Activated CD4-positive, alpha-beta memory T cell treated with anti-CD3 and anti-CD28 coated beads, Interleukin-2, amount 10 ng/mL, durations not matched to agents 7 days and 5 days (primary cell): ENCODE results near the gene RPS6KA5. TPM values are rescaled to one million over a fixed set of nuclear protein-coding genes. Genes with fewer than 3 reads are reported as not detected.
A peak's percentile ranks its signal among the peaks of the same experiment; 100 is the strongest.
"Not testable (repeated sequence)": the region's sequence is repeated elsewhere in the genome, so short reads cannot be mapped to it uniquely, and the experiment has no call there.

Source experiments
- CTCF ChIA-PET: fragments of 350-600 bp; sonication (Branson Sonifier 250); formaldehyde crosslinking; loops from one replicate; lab custom pipeline; 2021; ENCODE audit warnings: antibody characterized with exemption, inconsistent platforms; lab: Charles Lee
- POLR2A ChIA-PET: fragments of 350-600 bp; sonication (Branson Sonifier 250); formaldehyde crosslinking; loops from one replicate; lab custom pipeline; 2021; ENCODE audit warnings: antibody characterized with exemption; lab: Charles Lee
- DNase-seq: peaks from one replicate; pipeline ENCODE4 v3.0.0-alpha.2; 2020
- H3K27ac Mint-ChIP-seq: one replicate; pipeline ENCODE4 v1.8.0; 2021; ENCODE audit warnings: mild to moderate bottlenecking, mixed read lengths
- H3K27me3 Mint-ChIP-seq: one replicate; pipeline ENCODE4 v1.8.0; 2021; ENCODE audit warnings: mixed read lengths
- H3K36me3 Mint-ChIP-seq: one replicate; pipeline ENCODE4 v1.8.0; 2021; ENCODE audit warnings: low read depth, mixed read lengths
- H3K4me1 Mint-ChIP-seq: one replicate; pipeline ENCODE4 v1.8.0; 2021; ENCODE audit warnings: mixed read lengths
- H3K4me3 Mint-ChIP-seq: one replicate; pipeline ENCODE4 v1.8.0; 2021; ENCODE audit warnings: mild to moderate bottlenecking, mixed read lengths
- H3K9me3 Mint-ChIP-seq: one replicate; pipeline ENCODE4 v1.8.0; 2021; ENCODE audit warnings: mixed read lengths
- total RNA-seq, 2 experiments: library from RNA; stranded (reverse); gene quantifications; one replicate each; pipeline ENCODE4 v1.2.3, GENCODE V29; 2021

Gene RPS6KA5
- total RNA-seq, result 10 to 100 TPM; 44.5 to 49.9 TPM

DNA sequence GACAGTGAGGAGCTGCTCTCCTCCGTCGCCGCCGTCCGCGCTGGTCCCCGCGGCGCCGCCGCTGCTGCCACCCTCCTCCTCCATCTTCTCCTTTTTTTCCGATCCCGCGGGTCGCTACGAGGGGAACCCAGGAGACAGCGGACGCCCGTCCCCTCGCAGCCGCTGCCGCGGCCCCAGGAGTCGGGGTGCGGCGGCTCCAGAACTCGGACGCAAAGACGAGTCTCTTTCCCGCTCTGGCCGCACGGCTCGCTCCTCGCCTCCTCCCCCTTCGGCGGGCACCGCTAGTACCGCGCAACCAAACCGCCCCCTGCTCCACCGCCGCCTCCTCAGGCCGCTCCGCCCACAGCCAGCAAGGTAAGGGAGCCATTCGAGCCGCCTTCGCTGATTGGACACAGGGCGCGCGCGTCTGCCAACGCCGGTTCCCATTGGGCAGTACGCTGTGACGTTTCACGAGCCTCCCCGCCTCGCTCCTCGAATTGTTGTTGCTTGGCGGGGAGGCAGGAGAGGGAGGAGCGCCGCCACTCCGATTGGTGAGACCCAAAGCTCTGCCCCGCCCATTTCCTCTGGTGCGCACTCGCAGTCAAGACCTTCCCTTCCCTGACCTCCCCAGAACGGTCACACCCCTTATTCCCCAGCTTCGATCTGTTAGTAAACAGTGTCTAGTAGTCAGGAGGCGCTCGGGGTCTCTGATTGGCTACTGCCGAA, at the start of gene RPS6KA5:
Gene RPS6KA5, minus strand, starts transcription at position 291 of the 705 bp plus-strand sequence. Its CDS starts 207 bp downstream, at position 84.
- H3K36me3 Mint-ChIP-seq, result peaks cover 54% of the 10 kb centered on the region
- peak within 1 kb of the TSS; percentile 86 for H3K4me3 Mint-ChIP-seq
- DNase-seq, result peak; percentile 100
- H3K27me3 Mint-ChIP-seq, result no peaks in the 10 kb centered on the region
- H3K4me1 Mint-ChIP-seq, result peaks cover 62% of the 10 kb centered on the region
- peaks cover 5% of the 10 kb centered on the region for H3K9me3 Mint-ChIP-seq
- ChIA-PET CTCF (interaction anchor here (0.5 to 4.9 kb wide), 19 partner anchors 9 to 302 kb away, joined by 3 to 50 read pairs (median 4); partner anchors contain the start of gene DGLUCY), POLR2A (interaction anchor here (0.6 to 15.3 kb wide), 38 partner anchors 9 to 807 kb away, joined by 3 to 488 read pairs (median 4); partner anchors contain the start of genes DGLUCY, GPR68 and TC2N)
- peak within 1 kb of the TSS; percentile 73 for H3K27ac Mint-ChIP-seq

DNA sequence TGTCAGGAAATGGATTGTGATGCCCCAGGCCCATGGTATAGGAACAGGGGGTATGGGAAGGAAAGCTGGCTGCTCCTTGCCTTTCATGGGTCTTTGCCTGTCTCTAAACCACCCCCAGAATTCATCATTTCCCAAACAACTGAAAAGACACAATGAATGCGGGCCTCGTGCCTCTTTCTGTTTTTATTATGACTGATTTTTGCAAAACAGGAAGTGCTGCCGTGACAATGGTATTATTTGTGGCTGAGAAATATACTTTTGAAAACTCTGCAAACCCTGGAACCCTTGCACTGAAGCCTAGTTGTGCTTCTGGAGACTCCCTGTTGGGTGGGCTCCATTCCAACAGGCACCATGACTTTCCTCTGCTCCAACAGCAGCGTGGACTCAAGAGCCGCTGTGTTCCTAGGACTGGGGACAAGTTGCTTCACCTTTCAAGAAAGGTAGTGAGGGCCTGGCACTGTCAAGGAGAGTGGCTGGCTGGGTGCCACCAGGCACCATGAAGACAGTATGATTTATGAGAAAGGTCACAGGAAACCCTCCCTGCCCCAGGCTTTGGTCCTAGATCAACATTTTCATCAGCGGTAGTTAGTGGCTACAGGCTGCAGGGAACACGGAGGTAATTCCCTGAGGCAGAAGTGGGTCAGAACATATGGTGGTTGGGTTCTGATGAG, 48.6 kb upstream of the RPS6KA5 start:
- peak; percentile 51 for DNase-seq
- peaks cover 22% of the 10 kb centered on the region for H3K36me3 Mint-ChIP-seq
- H3K4me1 Mint-ChIP-seq, result peaks cover 57% of the 10 kb centered on the region
- CTCF ChIA-PET, result interaction anchor here (2.0 kb wide), 1 partner anchor 48 kb away, joined by 6 read pairs; no protein-coding TSS in a partner anchor
- no peaks in the 10 kb centered on the region for H3K9me3 Mint-ChIP-seq
- peak overlapping the region; percentile 93 for H3K27ac Mint-ChIP-seq
- H3K4me3 Mint-ChIP-seq, result peak overlapping the region; percentile 36
- H3K27me3 Mint-ChIP-seq, result no peaks in the 10 kb centered on the region
- POLR2A ChIA-PET, result interaction anchor here (0.6 to 0.8 kb wide), 2 partner anchors 13 to 26 kb away, joined by 3 to 4 read pairs; no protein-coding TSS in a partner anchor

DNA sequence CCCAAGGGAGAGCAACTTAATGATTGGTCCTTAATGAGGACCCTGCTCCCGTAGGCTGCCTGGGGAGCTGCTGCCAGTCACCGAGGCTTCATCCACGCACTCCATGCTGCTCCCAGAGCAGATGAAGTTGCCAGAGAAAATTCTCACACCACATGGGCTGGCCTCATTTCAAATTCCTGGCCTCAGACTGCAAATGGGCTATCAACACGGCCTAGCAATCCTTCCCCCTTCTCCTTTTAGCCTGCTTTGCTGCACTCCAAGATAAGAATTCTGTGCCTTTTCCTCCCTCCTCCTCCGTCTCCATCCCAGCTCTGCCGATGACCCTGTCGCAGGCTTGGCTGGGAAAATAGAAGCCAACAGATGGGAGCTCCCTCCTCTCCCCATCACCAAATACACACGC, 42.7 kb upstream of the RPS6KA5 start:
- Mint-ChIP-seq H3K9me3 (no peaks in the 10 kb centered on the region), H3K36me3 (peaks cover 12% of the 10 kb centered on the region), H3K27me3 (no peaks in the 10 kb centered on the region), H3K27ac (no peak overlapping the region), H3K4me3 (no peak overlapping the region), H3K4me1 (peaks cover 38% of the 10 kb centered on the region)
- ChIA-PET CTCF (no interaction called here), POLR2A (interaction anchor here (0.7 kb wide), 1 partner anchor 192 kb away, joined by 3 read pairs; no protein-coding TSS in a partner anchor)
- DNase-seq, result no peak

DNA sequence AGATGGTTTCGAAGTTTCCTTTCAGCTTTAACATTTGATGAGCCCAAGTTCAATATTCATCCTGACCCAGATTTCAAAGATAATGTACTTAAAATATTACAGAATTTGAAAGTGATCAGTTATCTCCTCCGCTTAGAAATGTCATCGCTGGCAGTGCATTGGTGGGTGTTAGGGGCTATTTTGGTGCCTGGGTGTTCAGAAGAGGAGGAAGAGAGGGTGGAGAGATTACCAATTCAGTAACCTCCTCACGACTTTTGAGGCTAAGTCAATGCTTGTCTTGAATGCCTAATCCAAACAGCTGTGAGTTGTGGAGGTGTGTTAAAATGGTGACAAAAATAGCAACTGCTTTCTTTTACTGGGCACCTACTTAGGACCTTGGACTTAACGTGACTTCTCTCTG, 39.7 kb upstream of the RPS6KA5 start:
- POLR2A ChIA-PET, result interaction anchor here (0.6 to 5.3 kb wide), 5 partner anchors 7 to 39 kb away, joined by 3 to 46 read pairs (median 6); partner anchors contain the start of genes DGLUCY and RPS6KA5
- CTCF ChIA-PET, result interaction anchor here (1.8 to 2.0 kb wide), 2 partner anchors 7 to 14 kb away, joined by 5 to 6 read pairs; partner anchors contain the start of gene DGLUCY
- H3K36me3 Mint-ChIP-seq, result peaks cover 8% of the 10 kb centered on the region
- H3K27ac Mint-ChIP-seq, result peak overlapping the region; percentile 58
- peaks cover 2% of the 10 kb centered on the region for H3K9me3 Mint-ChIP-seq
- H3K4me1 Mint-ChIP-seq, result peaks cover 31% of the 10 kb centered on the region
- no peaks in the 10 kb centered on the region for H3K27me3 Mint-ChIP-seq
- no peak for DNase-seq
- H3K4me3 Mint-ChIP-seq, result no peak overlapping the region

DNA sequence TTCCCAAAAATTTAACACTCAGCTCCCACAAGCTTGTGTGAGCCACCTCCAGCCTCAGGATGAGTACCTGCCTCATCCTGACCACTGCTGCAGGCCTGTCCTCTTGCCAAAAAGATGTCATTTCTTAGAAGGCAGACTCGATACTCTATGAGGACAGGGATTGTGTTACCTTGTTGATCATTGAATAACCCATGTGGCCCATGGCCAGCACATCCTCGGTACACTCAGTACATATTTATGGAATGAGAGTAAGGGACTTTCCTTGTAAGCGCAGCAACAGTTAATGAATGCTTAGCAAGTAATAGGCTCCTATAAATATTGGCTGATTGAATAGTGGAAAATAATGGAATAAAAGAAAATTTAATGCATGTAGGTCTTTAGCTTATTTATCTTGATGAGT, 38.1 kb upstream of the RPS6KA5 start:
- peaks cover 30% of the 10 kb centered on the region for H3K4me1 Mint-ChIP-seq
- H3K36me3 Mint-ChIP-seq, result peaks cover 8% of the 10 kb centered on the region
- peaks cover 2% of the 10 kb centered on the region for H3K9me3 Mint-ChIP-seq
- ChIA-PET CTCF (interaction anchor here (1.3 to 2.0 kb wide), 5 partner anchors 9 to 196 kb away, joined by 3 to 6 read pairs (median 4); partner anchors contain the start of gene DGLUCY), POLR2A (interaction anchor here (0.9 to 5.3 kb wide), 6 partner anchors 9 to 38 kb away, joined by 3 to 46 read pairs (median 6); partner anchors contain the start of genes DGLUCY and RPS6KA5)
- H3K4me3 Mint-ChIP-seq, result no peak overlapping the region
- no peaks in the 10 kb centered on the region for H3K27me3 Mint-ChIP-seq
- no peak overlapping the region for H3K27ac Mint-ChIP-seq
- no peak for DNase-seq

DNA sequence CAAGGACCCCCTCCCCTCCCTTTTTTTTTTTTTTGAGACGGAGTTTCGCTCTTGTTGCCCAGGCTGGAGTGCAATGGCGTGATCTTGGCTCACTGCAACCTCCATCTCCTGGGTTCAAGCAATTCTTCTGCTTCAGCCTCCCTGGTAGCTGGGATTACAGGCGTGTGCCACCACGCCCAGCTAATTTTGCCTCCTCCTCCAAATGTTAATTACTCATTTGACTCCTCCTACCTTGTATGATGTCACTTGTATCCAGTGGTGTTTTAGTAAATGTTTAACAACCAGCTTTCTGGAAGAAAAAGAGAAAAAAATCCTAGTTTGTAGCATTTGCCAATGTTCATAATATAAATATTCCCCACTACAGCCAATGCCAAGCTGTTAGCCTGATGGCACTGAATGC, 37.2 kb upstream of the RPS6KA5 start:
- ChIA-PET POLR2A (interaction anchor here (0.9 to 5.3 kb wide), 6 partner anchors 9 to 38 kb away, joined by 3 to 46 read pairs (median 6); partner anchors contain the start of genes DGLUCY and RPS6KA5), CTCF (interaction anchor here (0.9 to 1.8 kb wide), 6 partner anchors 10 to 195 kb away, joined by 3 to 4 read pairs (median 3); no protein-coding TSS in a partner anchor)
- H3K9me3 Mint-ChIP-seq, H3K27me3 Mint-ChIP-seq, DNase-seq, H3K36me3 Mint-ChIP-seq, H3K4me3 Mint-ChIP-seq, H3K27ac Mint-ChIP-seq: not testable (repeated sequence)
- H3K4me1 Mint-ChIP-seq, result peaks cover 27% of the 10 kb centered on the region

DNA sequence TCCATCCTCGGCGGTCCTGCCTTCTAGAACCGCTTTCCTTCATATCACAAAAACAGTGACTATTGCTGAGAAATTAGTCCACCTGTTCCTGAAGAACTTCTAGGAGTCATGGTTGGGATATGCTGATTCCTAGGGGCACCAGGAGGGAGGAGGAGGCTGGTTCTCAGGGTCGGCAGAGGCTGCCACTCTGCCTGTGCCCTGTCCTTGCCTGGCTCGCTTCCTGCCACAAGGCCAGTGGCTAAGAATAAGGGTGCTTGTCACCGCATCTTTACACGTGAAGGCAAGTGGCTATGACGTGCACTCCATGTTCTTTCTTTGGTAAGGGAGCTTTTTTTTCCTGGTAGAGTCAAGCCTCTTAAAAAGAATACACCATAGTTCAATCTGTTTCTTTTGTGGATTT, 34.7 kb upstream of the RPS6KA5 start:
- Mint-ChIP-seq H3K4me1 (peaks cover 16% of the 10 kb centered on the region), H3K27ac (no peak overlapping the region), H3K36me3 (peaks cover 3% of the 10 kb centered on the region), H3K4me3 (no peak overlapping the region), H3K27me3 (no peaks in the 10 kb centered on the region), H3K9me3 (peaks cover 2% of the 10 kb centered on the region)
- CTCF ChIA-PET, result interaction anchor here (0.8 kb wide), 1 partner anchor 93 kb away, joined by 4 read pairs; no protein-coding TSS in a partner anchor
- no peak for DNase-seq
- POLR2A ChIA-PET, result interaction anchor here (1.0 to 1.5 kb wide), 2 partner anchors 11 to 35 kb away, joined by 3 to 8 read pairs; partner anchors contain the start of gene RPS6KA5

DNA sequence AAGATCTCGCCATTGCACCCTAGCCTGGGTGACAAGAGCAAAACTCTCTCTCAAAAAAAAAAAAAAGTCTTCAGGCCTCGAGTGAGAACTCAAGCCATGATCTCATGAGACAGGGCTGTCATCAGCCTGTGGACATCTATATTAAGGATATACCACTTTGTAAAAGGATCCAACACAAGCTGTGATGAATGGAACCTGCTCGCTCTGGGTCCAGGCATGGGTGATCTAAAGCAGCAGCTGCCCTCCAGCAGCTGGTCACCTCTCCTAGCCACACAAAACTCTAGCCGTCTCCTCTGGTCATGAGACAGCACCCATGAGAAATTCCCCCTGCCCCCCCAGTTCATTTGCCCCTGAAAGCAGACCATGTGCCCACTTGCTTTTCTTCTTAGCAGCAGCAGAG, 34.3 kb upstream of the RPS6KA5 start:
- Mint-ChIP-seq H3K36me3 (peaks cover 3% of the 10 kb centered on the region), H3K9me3 (peaks cover 2% of the 10 kb centered on the region), H3K27me3 (no peaks in the 10 kb centered on the region), H3K4me3 (no peak overlapping the region), H3K27ac (no peak overlapping the region), H3K4me1 (peaks cover 12% of the 10 kb centered on the region)
- CTCF ChIA-PET, result interaction anchor here (0.7 to 0.8 kb wide), 2 partner anchors 93 to 213 kb away, joined by 4 read pairs; no protein-coding TSS in a partner anchor
- DNase-seq, result no peak
- POLR2A ChIA-PET, result interaction anchor here (1.0 to 1.5 kb wide), 2 partner anchors 12 to 35 kb away, joined by 3 to 8 read pairs; partner anchors contain the start of gene RPS6KA5

DNA sequence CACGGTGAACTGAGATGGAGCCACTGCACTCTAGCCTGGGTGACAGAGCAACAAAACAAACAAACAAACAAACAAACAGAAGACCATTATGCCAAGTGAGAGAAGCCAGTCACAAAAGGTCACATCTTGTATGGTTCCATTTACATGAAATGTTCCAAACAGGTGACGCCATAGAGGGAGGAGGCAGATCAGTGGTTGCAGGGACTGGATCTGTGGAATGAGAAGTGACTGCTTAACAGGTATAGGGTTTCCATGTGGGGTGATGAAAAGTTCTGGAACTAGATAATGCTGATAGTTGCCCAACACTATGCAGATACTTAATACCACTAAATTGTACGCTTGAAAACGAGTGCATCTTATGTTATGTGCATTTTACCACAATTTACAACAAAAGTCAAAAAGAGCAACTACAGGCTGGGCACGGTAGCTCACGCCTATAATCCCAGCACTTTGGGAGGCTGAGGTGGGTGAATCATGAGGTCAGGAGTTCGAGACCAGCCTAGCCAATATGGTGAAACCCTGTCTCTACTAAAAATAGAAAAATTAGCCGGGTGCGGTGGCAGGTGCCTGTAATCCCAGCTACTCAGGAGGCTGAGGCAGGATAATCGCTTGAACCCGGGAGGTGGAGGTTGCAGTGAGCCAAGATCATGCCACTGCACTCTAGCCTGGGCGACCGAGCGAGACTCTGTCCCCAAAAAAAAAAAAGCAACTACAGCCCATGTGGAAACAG, 33.5 kb upstream of the RPS6KA5 start:
- not testable (repeated sequence) for H3K27ac Mint-ChIP-seq, H3K27me3 Mint-ChIP-seq, H3K9me3 Mint-ChIP-seq, H3K36me3 Mint-ChIP-seq, DNase-seq, H3K4me1 Mint-ChIP-seq, H3K4me3 Mint-ChIP-seq
- POLR2A ChIA-PET, result interaction anchor here (0.9 to 1.5 kb wide), 3 partner anchors 13 to 46 kb away, joined by 3 to 8 read pairs (median 3); partner anchors contain the start of gene RPS6KA5
- CTCF ChIA-PET, result interaction anchor here (0.7 kb wide), 1 partner anchor 213 kb away, joined by 4 read pairs; no protein-coding TSS in a partner anchor

DNA sequence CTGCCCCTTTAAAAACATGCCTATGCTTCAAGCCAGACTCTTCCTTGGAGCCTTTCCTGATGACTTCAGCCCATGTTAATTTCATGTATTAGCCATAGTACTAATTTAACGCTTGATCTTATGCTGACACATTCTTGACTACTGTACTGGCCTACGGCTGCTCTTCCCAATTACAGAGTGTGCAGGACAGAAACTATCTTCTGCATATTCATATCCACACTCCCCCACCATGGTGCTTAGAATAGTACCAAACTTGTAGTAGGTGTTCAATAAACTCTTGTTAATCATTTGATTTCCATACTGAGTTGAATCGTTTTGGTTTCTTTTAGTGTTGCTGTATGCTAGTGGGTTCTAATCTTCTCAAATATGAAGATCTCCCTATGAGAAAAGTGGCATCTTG, 31.6 kb upstream of the RPS6KA5 start:
- DNase-seq, result no peak
- CTCF ChIA-PET, result no interaction called here
- POLR2A ChIA-PET, result no interaction called here
- peaks cover 8% of the 10 kb centered on the region for H3K4me1 Mint-ChIP-seq
- H3K27me3 Mint-ChIP-seq, result no peaks in the 10 kb centered on the region
- H3K27ac Mint-ChIP-seq, result no peak overlapping the region
- no peak overlapping the region for H3K4me3 Mint-ChIP-seq
- H3K36me3 Mint-ChIP-seq, result peaks cover 8% of the 10 kb centered on the region
- peaks cover 2% of the 10 kb centered on the region for H3K9me3 Mint-ChIP-seq

DNA sequence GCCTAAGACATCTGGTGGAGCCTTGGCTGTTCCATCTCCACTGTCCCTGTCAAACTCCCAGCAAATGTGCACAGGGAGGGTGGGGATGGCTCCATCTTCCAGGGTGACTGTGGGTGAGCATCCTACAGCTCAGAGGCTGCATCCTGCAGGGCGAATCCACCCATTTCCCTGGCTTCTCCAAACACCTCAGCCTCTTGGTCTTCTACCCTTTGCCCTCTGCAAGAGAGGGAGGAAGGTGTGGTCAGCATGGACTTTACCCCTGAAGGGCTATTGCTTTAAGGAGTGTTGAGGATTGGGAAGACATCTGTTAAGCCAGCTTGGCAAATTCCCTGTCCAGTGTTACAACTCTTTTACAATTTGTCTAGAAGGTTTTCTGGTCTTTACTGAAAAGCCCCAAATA, 30.3 kb upstream of the RPS6KA5 start:
- H3K27me3 Mint-ChIP-seq, result no peaks in the 10 kb centered on the region
- H3K4me3 Mint-ChIP-seq, result no peak overlapping the region
- CTCF ChIA-PET, result no interaction called here

More for the DNA sequence above, 30.3 kb upstream of the RPS6KA5 start:
- Mint-ChIP-seq H3K36me3 (peaks cover 6% of the 10 kb centered on the region), H3K27ac (no peak overlapping the region), H3K9me3 (peaks cover 1% of the 10 kb centered on the region), H3K4me1 (peaks cover 9% of the 10 kb centered on the region)
- DNase-seq, result no peak
- POLR2A ChIA-PET, result interaction anchor here (1.2 to 1.9 kb wide), 2 partner anchors 10 to 23 kb away, joined by 3 to 12 read pairs; partner anchors contain the start of gene DGLUCY
